Left hindlimb (tissue), 1 donor: ENCODE data around the gene PML.
"Not testable (repeated sequence)": the region's sequence is repeated elsewhere in the genome, so short reads cannot be mapped to it uniquely, and the experiment has no call there.

Experiments used
- DNase-seq: peaks from one replicate; pipeline ENCODE4 v3.0.0-alpha.2; 2018

The PML gene

DNA sequence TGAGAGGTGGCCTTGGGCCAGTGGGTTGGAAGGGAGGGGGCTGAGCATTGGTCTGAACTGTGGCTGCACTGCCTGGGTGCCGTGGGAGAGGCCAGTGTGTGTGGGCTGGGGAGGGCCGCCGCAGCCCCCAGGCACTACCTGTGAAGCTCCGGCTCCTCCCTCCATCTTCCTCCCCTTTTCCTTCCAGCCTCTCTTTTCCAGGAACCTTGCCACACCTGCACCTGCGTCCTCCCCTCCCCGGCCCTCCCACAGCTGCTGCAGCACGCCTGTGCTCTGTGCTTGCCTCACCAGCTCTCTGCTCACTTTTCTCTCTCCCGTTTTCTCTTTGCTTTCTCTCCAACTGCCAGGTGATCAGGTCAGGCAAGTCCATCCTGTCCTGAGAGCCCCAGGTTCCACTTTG is 70.3 kb downstream of the PML start:
- peak; percentile 25 for DNase-seq

DNA sequence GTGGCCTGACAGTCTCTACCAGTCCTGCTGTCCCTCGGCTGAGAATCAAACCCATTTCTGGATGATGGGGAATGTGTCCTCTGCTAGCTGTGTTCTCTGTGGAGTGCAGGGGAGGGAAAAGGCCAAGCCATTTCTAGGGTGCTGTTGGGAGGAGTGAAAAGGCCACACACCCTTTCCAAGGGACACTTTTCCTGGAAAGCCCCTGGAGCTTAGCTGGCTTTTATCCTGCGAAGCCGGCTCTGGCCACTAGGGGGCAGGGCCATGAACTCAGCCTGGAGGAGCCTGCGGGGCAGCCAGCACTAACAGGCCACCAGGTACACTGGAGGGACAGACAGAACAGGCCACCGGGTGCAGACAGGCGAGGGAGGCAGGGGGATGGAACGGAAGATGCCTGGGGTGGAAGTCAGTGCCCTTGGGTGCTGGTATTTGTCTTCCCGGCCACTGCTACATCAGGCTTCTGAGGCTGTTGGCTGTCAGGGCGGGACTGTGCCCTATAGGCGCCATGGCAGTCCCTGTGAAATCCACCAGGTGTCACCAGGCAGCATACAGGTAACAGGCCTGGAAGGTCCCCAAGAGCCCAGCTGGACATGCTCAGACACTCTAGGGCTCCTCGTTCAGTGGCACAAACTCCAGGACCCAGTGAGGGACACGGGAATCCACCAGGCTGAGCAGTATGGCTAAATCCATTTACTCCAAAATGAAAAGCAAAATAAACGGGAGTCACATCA is 71.3 kb downstream of the PML start:
- DNase-seq = not testable (repeated sequence)

DNA sequence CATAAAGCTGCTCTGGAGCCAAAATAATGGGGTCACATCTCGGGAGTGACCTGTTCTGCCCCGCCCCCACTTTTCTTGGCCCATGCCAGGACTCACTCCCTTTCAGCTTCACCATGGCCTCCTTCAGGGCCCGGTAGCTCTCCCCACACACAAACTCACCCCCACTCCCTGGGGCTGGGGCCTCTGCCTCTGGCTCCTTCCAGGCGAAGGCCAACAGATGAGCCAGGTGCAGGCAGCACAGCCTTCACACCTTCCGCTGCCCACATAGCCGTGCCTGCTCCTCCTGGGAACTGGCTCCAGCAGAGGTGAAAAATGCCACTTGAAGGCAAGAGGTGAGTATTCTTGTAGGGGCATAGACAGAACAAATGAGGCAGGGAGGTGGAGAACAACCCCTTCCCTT is 77.1 kb downstream of the PML start:
- DNase-seq = not testable (repeated sequence)

DNA sequence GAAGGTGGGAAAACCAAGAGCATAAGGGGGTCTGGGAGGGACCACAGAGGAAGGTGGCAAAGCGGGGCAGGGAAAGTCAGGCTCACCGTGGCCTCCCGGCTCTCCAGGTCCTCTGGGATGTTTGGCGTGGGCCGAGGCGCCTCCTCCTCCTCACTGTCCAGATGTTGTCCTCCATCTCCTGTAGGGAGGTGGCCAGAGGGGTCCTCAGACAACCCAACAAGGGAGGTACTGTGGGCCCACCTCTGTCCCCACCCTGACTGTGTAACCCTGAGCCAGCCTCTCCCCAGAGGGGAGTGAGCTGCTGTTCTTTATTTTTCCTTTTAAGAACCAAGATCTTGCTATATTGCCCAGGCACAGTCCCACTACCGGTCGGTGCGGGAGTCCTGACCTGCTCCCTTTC is 77.6 kb downstream of the PML start:
- DNase-seq = not testable (repeated sequence)

DNA sequence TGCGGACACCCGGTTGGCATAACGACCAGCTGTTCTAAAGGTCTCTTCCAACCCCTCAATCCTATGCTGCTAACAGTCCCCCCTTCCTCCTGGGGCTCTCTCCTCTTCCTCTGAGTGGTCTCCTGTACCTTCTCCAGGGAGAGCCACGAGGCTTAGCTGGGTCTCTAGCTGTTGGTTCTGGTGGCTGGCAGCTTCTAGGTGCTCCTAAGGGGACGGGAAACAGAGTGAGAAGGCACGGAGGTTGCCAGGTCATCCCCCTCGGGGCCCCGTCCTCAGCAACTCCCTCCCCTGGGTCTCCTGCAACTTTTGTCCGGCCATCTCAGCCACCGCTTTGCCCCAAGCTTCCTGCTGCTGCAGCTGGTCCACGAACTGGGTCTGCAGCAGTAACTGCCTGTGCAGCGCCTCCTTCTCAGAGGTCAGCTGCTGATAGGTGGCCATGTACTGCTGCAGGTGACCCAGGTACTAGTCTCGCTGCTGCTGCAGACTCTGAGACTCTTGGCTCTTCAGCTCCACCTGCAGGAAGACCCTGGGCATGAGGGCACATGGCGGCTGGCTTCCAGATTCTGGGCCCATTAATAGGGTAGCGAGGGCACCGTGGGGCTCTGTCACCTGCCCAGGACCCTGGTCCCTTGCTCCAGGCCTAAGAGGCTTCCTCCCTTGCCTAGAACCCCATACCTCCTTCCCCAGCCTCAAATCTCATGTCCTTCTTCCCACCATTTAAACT is 78.3 kb downstream of the PML start:
- not testable (repeated sequence) for DNase-seq

DNA sequence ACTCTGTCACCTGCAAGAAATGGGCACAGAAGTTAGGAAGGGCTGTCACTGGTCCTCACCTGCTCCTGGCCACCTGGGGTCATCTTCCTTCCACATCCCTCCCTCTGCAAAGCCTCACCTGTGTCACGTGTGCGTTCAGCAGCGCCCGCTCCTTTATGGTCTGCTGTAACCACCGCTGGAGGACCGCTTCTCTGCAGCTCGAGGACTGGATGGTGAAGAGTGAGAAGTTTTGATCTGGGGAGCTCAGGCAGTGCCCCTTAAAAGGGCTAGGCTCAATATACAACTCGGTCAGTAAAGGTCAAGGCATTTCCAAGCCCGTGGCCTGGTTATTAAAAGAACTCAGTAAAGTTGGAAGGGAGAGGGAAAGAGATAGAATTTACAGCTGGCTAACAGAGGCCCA is 81.3 kb downstream of the PML start:
- not testable (repeated sequence) for DNase-seq

DNA sequence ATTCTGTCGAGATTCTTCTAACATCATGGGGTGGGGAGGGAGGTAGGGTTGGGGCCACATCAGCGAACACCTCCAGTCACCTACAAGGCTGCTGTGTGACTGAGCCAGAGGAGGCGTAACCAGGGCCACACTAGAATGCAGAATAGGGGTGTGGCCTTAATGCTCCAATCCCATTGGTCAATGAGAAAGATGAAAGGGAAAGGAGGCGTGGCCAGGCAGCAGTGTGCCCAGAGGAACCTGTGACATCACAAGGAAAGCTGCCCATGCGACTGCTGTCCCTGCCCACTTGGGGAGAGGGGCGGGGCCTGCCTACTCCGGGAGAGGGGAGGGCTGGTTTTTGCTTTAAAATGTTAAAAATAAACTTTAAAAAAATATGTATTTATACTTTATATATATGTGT is 87.9 kb downstream of the PML start, which contains the start of gene GOLGA6A:
Gene GOLGA6A (minus strand): TSS at position 101 of the 400 bp plus-strand sequence. CDS start 41 bp downstream, at position 60.
- not testable (repeated sequence) for DNase-seq

DNA sequence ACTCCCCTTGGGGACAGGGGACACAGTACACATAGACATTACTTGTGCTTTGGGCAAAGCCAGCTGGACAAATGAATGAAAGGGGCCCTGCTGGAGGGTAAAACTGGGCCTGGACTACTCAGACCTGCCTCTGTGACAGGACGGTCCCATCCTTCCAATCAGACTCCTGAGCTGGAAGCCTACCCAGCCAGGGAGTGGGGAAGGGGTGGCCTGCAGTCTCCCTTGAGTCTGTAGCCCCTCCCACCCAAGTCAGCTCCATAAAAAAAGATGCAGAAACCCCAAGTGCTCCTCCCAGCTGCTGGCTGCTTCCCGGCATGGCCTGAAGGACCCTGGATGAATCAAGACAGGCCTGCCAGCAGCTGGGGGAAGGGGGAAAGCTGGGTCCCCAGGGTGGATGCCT is 100.1 kb downstream of the PML start:
- not testable (repeated sequence) for DNase-seq

DNA sequence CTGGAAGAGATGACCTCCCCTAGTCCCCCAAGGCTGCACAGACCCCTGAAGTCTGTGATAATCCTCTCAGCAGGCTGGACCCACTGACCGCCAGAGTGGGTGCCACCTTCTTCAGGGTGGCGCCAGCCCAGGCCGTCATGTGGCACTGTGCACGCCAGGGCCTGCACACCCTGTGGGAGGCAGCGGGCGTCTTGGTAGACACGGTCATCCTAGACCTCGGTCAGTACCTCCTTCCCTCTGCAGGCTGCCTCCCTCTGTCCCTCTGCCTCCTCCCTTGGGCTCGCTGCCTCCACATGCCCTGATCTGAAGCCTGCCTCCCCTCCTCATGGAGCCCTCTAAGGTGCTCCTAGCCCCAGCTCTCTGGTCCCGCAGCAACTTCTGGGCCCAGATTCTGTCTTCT is 101.1 kb downstream of the PML start:
- DNase-seq = not testable (repeated sequence)

DNA sequence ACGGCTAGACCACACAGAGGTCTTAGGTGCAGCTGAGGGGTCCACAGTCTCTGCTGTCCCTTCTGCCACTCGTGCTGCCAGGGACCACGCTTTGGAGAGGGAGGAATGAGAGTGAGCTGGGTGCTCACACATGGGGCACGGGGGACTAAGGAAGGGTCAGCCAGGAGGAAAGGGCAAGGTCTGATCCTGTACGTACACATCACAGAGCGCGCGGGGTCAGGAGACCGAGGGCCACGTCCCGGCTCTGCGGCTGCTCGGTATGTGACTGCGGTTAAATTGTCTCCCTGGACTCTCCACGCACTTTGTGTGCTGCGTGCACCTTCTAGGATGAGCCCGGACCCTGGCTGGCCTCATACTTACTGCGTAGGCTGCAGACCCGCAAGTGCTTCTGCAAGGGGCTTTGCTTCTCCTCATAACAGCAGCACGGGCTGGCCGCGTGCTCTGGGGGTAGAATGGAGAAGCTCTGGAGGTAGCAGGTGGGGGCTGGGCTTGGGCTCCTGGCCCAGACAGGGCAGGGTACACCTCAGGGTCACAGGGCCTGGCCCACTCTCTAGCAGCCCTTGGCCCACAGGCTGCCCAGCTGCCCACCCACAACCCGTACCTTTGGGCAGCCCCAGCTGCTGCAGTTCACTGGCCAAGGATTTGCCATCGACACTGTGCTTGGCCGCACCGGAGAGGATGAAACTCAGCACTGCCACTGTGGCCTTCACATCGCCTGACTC is 102.4 kb downstream of the PML start:
- DNase-seq = not testable (repeated sequence)
